GM12878 (cell line): Measurements from ENCODE around the gene MXD1. TPM values are rescaled to one million over a fixed set of nuclear protein-coding genes. Genes with fewer than 3 reads are reported as not detected.

Experiments
- ATAC-seq: fragments of 200-7000 bp; cut with Tn5 transposase; 3 replicates; pipeline ENCODE4 v1.9.1; 2020; ENCODE audit warnings: mild to moderate bottlenecking, moderate library complexity
- BruUV-seq: library from RNA; stranded (reverse); fragments of 400-500 nt; replicated peaks from 2 replicates; lab custom pipeline; 2021; lab: Mats Ljungman, UMichigan
- CTCF ChIA-PET: fragments of 300-600 bp; sonication (Branson Sonifier 250); formaldehyde crosslinking; extraction: SDS; loops from one replicate; lab custom pipeline; 2021; ENCODE audit warnings: inconsistent platforms; lab: Yijun Ruan, JAX
- POLR2A ChIA-PET: fragments of 350-600 bp; formaldehyde crosslinking; extraction: SDS; loops from one replicate; lab custom pipeline; 2021; ENCODE audit warnings: inconsistent platforms; lab: Charles Lee
- RAD21 ChIA-PET: fragments of 300-600 bp; sonication (Branson Sonifier 250); formaldehyde crosslinking; loops from one replicate; lab custom pipeline; 2023; ENCODE audit warnings: antibody characterized with exemption; ENCODE audit not compliant: unreplicated experiment; lab: Charles Lee
- SMC1A ChIA-PET: fragments of 300-600 bp; sonication (Branson Sonifier 250); formaldehyde crosslinking; loops from one replicate; lab custom pipeline; 2023; ENCODE audit not compliant: unreplicated experiment, uncharacterized antibody; lab: Charles Lee
- DNase-seq: peaks from one replicate; pipeline ENCODE4 v3.0.0-alpha.2; 2011; ENCODE audit warnings: low read depth, low spot score
- FAIRE-seq: peaks from 3 replicates; lab custom pipeline; 2011; peaks lifted over from hg19 to GRCh38; lab: Jason Lieb, UNC
- H2AFZ ChIP-seq: 2 replicates; pipeline ENCODE4 v1.6.0; 2011; ENCODE audit warnings: low read depth, low read length, control low read depth; ENCODE audit not compliant: control insufficient read depth
- H3K27ac ChIP-seq: 2 replicates; pipeline ENCODE4 v1.5.1; 2011; ENCODE audit warnings: control low read depth; ENCODE audit not compliant: control insufficient read depth, insufficient read depth
- H3K27me3 ChIP-seq, 2 experiments: replicated peaks in 1 of 2; 2 replicates each; pipeline versions ENCODE4 v1.6.0 to v1.6.1; 2011; ENCODE audit warnings: low read length in 1 of 2; ENCODE audit not compliant: control insufficient read depth in 2 of 2, insufficient read depth in 2 of 2
- H3K36me3 ChIP-seq, 2 experiments: 2 replicates each; pipeline ENCODE4 v1.5.1; 2011; ENCODE audit warnings: low read length in 1 of 2; ENCODE audit not compliant: control insufficient read depth in 2 of 2, insufficient read depth in 2 of 2
- H3K4me1 ChIP-seq: 2 replicates; pipeline ENCODE4 v1.6.1; 2011; ENCODE audit warnings: mild to moderate bottlenecking, low read length, moderate library complexity, mixed read lengths; ENCODE audit not compliant: control insufficient read depth, insufficient read depth
- H3K4me2 ChIP-seq: 2 replicates; pipeline ENCODE4 v1.6.0; 2011; ENCODE audit warnings: control low read depth; ENCODE audit not compliant: control insufficient read depth, insufficient read depth
- H3K4me3 ChIP-seq: fragments of 200-600 bp; sonication (generic); 2 replicates; pipeline ENCODE4 v1.5.1; 2016
- H3K79me2 ChIP-seq: 2 replicates; pipeline ENCODE4 v1.6.0; 2011; ENCODE audit warnings: low read length; ENCODE audit not compliant: control insufficient read depth, insufficient read depth
- H3K9ac ChIP-seq: 2 replicates; pipeline ENCODE4 v1.8.0; 2011; ENCODE audit warnings: low read length, control low read depth, mixed read lengths; ENCODE audit not compliant: control insufficient read depth, insufficient read depth
- H3K9me3 ChIP-seq: replicated peaks from 3 replicates; pipeline ENCODE4 v1.5.1; 2011; ENCODE audit warnings: mild to moderate bottlenecking, low read length; ENCODE audit not compliant: control insufficient read depth, insufficient read depth
- H4K20me1 ChIP-seq: 2 replicates; pipeline ENCODE4 v1.6.0; 2011; ENCODE audit not compliant: control insufficient read depth, insufficient read depth
- ATF7 ChIP-seq: fragments of 450-650 bp; IDR thresholded peaks from 2 replicates; pipeline ENCODE4 v1.6.1; 2016; ENCODE audit warnings: low read depth, mild to moderate bottlenecking
- CREM ChIP-seq: IDR thresholded peaks from 2 replicates; pipeline ENCODE4 v1.6.1; 2014; ENCODE audit warnings: antibody characterized with exemption, low read depth
- DPF2 ChIP-seq: fragments of 450-650 bp; IDR thresholded peaks from 2 replicates; pipeline ENCODE4 v1.6.1; 2017; ENCODE audit warnings: mild to moderate bottlenecking
- RAD51 ChIP-seq: fragments of 450-650 bp; IDR thresholded peaks from 2 replicates; pipeline ENCODE4 v1.6.1; 2016; ENCODE audit warnings: moderate library complexity, mild to moderate bottlenecking, inconsistent platforms
- SMC3 ChIP-seq: IDR thresholded peaks from 2 replicates; pipeline ENCODE4 v1.6.1; 2011; ENCODE audit warnings: low read length, improper control_type of control experiment, borderline replicate concordance
- ZNF274 ChIP-seq: IDR thresholded peaks from one replicate; pipeline ENCODE4 v1.8.0; 2011; ENCODE audit not compliant: insufficient read length, insufficient read depth
- ZNF384 ChIP-seq: IDR thresholded peaks from 2 replicates; pipeline ENCODE4 v1.6.1; 2012; ENCODE audit warnings: low read depth, mild to moderate bottlenecking, low read length, improper control_type of control experiment, borderline replicate concordance
- WGBS: methylation state at CpG from one replicate; pipeline ENCODE4 v1.1.6; 2016; ENCODE audit warnings: low lambda C conversion rate; ENCODE audit not compliant: insufficient replicate concordance, insufficient coverage; ENCODE audit errors: missing lambda C conversion rate; 5-methylcytosine and 5-hydroxymethylcytosine counted together
- in situ Hi-C: fragments of 300-500 bp; cut with MboI; formaldehyde crosslinking; loops from 9 replicates; pipeline ENCODE4 v1.14.3; 2018; ENCODE audit warnings: mixed read lengths
- intact Hi-C: fragments of 100-400 bp; cut with micrococcal nuclease; formaldehyde crosslinking; loops from one replicate; pipeline ENCODE4 v1.14.2; 2022; ENCODE audit not compliant: unreplicated experiment
- polyA plus RNA-seq, 11 experiments: library from polyadenylated mRNA; depleted of rRNA in 4 of 11; unstranded in 6 of 11; stranded (reverse) in 5 of 11; fragments of >200 nt; fragmentation: Nextera tagmentation in 4 of 11; fragmentation: Illumina TruSeq in 1 of 11; extraction: Ambion mirVana in 4 of 11; extraction: Trizol in 1 of 11; gene quantifications; 1 replicate in 1 of 11; 2 replicates in 10 of 11; pipeline versions ENCODE4 v1.2.1 to v1.2.3, GENCODE V29; 2011 to 2016; ENCODE audit warnings: inconsistent platforms in 2 of 11, missing spikeins in 2 of 11, low read depth in 1 of 11
- total RNA-seq, 4 experiments: library from RNA; depleted of rRNA in 3 of 4; stranded (reverse); fragments of >200 nt in 3 of 4; fragmentation: Illumina TruSeq in 1 of 4; extraction: Trizol in 1 of 4; gene quantifications; 2 replicates each; pipeline versions ENCODE4 v1.2.1 to v1.2.3, GENCODE V29; 2013 to 2021
- TF ChIP-seq, protein P1 (sequence below): IDR thresholded peaks from 2 replicates; pipeline ENCODE4 v1.6.1; 2012; ENCODE audit warnings: mild to moderate bottlenecking, low read depth, low read length
- TF ChIP-seq, protein P2 (sequence below): fragments of 450-650 bp; formaldehyde crosslinking; IDR thresholded peaks from 2 replicates; pipeline ENCODE4 v1.4.0; 2022; ENCODE audit warnings: mild to moderate bottlenecking, moderate library complexity
- TF ChIP-seq, protein P3 (sequence below): fragments of 450-650 bp; IDR thresholded peaks from 2 replicates; pipeline ENCODE4 v1.6.1; 2016; ENCODE audit warnings: mild to moderate bottlenecking, moderate library complexity, borderline replicate concordance
- TF ChIP-seq, protein P4 (sequence below): IDR thresholded peaks from 2 replicates; pipeline ENCODE4 v1.6.1; 2011; ENCODE audit warnings: borderline replicate concordance, low read depth, mild to moderate bottlenecking, moderate library complexity, mixed read lengths, low read length; ENCODE audit not compliant: insufficient read depth; ENCODE audit errors: extremely low read length

MXD1 gene
- total and polyA plus RNA-seq, 10 of the 15 experiments (the other 5 are each of a cell fraction or from before 2014, with no cell fraction given), result 2.2 to 10.2 (median 3.3) TPM

DNA sequence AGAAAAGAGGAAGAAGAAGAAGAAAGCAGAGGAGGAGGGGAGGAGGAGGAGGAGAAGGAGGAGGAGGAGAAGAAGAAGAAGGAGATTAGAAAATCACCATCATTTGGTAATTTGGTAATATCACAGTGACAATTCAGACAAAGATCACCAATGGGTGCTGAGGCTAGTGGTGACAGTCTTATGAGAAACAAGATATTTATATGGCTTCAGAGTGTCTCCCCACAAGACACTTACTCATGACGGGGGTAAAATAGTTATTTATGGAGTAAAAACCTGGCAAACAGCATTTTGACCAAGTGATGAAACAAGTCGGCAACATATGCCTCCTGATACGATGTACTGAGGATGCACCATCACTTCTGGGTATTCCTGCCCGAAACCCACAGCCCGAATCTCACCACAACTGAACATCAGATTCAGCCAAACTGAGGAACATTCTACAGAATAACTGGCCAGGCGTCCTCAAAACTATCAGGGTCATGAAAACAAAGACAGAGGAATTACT is 41.6 kb downstream of the MXD1 start:
- H3K4me2 ChIP-seq, result no peak overlapping the region
- SMC1A ChIA-PET, result no interaction called here
- no peaks in the 10 kb centered on the region for H4K20me1 ChIP-seq
- H2AFZ ChIP-seq, result no peak overlapping the region
- H3K79me2 ChIP-seq, result no peaks in the 10 kb centered on the region
- no peak for ATAC-seq
- no peak overlapping the region for H3K9ac ChIP-seq
- no peak overlapping the region for H3K27ac ChIP-seq
- intact Hi-C loops, result no loop called here
- H3K27me3 ChIP-seq, result no peaks in the 10 kb centered on the region
- CTCF ChIA-PET, result no interaction called here
- no peak for FAIRE-seq
- POLR2A ChIA-PET, result no interaction called here
- no peak overlapping the region for H3K4me3 ChIP-seq
- DNase-seq, result no peak
- RAD21 ChIA-PET, result no interaction called here
- in situ Hi-C loops, result no loop called here
- 61% methylated on average over 6 of the region's 6 CpGs for WGBS
- H3K36me3 ChIP-seq, result no peaks in the 10 kb centered on the region
- BruUV-seq, result no TSS peak
- no peaks in the 10 kb centered on the region for H3K9me3 ChIP-seq
- no peaks in the 10 kb centered on the region for H3K4me1 ChIP-seq
- TF ChIP-seq, protein P1, sequence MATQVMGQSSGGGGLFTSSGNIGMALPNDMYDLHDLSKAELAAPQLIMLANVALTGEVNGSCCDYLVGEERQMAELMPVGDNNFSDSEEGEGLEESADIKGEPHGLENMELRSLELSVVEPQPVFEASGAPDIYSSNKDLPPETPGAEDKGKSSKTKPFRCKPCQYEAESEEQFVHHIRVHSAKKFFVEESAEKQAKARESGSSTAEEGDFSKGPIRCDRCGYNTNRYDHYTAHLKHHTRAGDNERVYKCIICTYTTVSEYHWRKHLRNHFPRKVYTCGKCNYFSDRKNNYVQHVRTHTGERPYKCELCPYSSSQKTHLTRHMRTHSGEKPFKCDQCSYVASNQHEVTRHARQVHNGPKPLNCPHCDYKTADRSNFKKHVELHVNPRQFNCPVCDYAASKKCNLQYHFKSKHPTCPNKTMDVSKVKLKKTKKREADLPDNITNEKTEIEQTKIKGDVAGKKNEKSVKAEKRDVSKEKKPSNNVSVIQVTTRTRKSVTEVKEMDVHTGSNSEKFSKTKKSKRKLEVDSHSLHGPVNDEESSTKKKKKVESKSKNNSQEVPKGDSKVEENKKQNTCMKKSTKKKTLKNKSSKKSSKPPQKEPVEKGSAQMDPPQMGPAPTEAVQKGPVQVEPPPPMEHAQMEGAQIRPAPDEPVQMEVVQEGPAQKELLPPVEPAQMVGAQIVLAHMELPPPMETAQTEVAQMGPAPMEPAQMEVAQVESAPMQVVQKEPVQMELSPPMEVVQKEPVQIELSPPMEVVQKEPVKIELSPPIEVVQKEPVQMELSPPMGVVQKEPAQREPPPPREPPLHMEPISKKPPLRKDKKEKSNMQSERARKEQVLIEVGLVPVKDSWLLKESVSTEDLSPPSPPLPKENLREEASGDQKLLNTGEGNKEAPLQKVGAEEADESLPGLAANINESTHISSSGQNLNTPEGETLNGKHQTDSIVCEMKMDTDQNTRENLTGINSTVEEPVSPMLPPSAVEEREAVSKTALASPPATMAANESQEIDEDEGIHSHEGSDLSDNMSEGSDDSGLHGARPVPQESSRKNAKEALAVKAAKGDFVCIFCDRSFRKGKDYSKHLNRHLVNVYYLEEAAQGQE, result no peak
- no peak for TF ChIP-seq RAD51
- TF ChIP-seq, protein P2, sequence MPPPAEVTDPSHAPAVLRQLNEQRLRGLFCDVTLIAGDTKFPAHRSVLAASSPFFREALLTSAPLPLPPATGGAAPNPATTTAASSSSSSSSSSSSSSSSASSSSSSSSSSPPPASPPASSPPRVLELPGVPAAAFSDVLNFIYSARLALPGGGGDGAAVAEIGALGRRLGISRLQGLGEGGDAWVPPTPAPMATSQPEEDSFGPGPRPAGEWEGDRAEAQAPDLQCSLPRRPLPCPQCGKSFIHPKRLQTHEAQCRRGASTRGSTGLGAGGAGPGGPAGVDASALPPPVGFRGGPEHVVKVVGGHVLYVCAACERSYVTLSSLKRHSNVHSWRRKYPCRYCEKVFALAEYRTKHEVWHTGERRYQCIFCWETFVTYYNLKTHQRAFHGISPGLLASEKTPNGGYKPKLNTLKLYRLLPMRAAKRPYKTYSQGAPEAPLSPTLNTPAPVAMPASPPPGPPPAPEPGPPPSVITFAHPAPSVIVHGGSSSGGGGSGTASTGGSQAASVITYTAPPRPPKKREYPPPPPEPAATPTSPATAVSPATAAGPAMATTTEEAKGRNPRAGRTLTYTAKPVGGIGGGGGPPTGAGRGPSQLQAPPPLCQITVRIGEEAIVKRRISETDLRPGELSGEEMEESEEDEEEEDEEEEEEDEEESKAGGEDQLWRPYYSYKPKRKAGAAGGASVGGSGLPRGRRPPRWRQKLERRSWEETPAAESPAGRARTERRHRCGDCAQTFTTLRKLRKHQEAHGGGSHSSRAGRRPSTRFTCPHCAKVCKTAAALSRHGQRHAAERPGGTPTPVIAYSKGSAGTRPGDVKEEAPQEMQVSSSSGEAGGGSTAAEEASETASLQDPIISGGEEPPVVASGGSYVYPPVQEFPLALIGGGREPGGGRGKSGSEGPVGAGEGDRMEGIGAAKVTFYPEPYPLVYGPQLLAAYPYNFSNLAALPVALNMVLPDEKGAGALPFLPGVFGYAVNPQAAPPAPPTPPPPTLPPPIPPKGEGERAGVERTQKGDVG, result no peak
- no peak for TF ChIP-seq DPF2
- no peak for TF ChIP-seq CREM
- no peak for TF ChIP-seq ZNF384
- TF ChIP-seq, protein P3, sequence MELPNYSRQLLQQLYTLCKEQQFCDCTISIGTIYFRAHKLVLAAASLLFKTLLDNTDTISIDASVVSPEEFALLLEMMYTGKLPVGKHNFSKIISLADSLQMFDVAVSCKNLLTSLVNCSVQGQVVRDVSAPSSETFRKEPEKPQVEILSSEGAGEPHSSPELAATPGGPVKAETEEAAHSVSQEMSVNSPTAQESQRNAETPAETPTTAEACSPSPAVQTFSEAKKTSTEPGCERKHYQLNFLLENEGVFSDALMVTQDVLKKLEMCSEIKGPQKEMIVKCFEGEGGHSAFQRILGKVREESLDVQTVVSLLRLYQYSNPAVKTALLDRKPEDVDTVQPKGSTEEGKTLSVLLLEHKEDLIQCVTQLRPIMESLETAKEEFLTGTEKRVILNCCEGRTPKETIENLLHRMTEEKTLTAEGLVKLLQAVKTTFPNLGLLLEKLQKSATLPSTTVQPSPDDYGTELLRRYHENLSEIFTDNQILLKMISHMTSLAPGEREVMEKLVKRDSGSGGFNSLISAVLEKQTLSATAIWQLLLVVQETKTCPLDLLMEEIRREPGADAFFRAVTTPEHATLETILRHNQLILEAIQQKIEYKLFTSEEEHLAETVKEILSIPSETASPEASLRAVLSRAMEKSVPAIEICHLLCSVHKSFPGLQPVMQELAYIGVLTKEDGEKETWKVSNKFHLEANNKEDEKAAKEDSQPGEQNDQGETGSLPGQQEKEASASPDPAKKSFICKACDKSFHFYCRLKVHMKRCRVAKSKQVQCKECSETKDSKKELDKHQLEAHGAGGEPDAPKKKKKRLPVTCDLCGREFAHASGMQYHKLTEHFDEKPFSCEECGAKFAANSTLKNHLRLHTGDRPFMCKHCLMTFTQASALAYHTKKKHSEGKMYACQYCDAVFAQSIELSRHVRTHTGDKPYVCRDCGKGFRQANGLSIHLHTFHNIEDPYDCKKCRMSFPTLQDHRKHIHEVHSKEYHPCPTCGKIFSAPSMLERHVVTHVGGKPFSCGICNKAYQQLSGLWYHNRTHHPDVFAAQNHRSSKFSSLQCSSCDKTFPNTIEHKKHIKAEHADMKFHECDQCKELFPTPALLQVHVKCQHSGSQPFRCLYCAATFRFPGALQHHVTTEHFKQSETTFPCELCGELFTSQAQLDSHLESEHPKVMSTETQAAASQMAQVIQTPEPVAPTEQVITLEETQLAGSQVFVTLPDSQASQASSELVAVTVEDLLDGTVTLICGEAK, result no peak
- TF ChIP-seq ZNF274, result no peak
- no peak for TF ChIP-seq ATF7
- TF ChIP-seq, protein P4, sequence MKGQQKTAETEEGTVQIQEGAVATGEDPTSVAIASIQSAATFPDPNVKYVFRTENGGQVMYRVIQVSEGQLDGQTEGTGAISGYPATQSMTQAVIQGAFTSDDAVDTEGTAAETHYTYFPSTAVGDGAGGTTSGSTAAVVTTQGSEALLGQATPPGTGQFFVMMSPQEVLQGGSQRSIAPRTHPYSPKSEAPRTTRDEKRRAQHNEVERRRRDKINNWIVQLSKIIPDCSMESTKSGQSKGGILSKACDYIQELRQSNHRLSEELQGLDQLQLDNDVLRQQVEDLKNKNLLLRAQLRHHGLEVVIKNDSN, result no peak
- no peak for TF ChIP-seq SMC3
